Right atrium auricular region (tissue), 2 donors: ENCODE data around the gene ARHGAP26. TPM values are rescaled to one million over a fixed set of nuclear protein-coding genes. Genes with fewer than 3 reads are reported as not detected.

ENCODE experiments used
- DNase-seq: peaks from one replicate; pipeline ENCODE4 v3.0.0-alpha.2; 2019; ENCODE audit warnings: low spot score
- H3K27ac ChIP-seq, 2 donors: fragments of 200-600 bp; sonication (generic); 1 replicate in 1 of 2; 2 replicates in 1 of 2; pipeline ENCODE4 v1.5.1; 2016 to 2019
- H3K27me3 ChIP-seq, 2 donors: fragments of 200-600 bp; sonication (generic); one replicate each; pipeline versions ENCODE4 v1.5.1 to v1.6.0; 2017 to 2019
- H3K36me3 ChIP-seq: fragments of 200-600 bp; sonication (generic); one replicate; pipeline ENCODE4 v1.5.1; 2016
- H3K4me1 ChIP-seq, 2 donors: fragments of 200-600 bp; sonication (generic); one replicate each; pipeline versions ENCODE4 v1.5.1 to v1.6.0; 2017 to 2019
- H3K4me3 ChIP-seq, 2 donors: fragments of 200-600 bp; sonication (generic); 1 replicate in 1 of 2; 2 replicates in 1 of 2; pipeline ENCODE4 v1.5.1; 2017 to 2019; ENCODE audit warnings: mild to moderate bottlenecking in 1 of 2, moderate library complexity in 1 of 2
- H3K9me3 ChIP-seq, 2 donors: fragments of 200-600 bp; sonication (generic); one replicate each; pipeline ENCODE4 v1.5.1; 2019
- CTCF ChIP-seq, 2 donors: fragments of 200-600 bp; sonication (generic); IDR thresholded peaks; one replicate each; pipeline ENCODE4 v1.5.1; 2019; ENCODE audit warnings: antibody characterized with exemption in 2 of 2
- total RNA-seq, 2 donors: library from RNA; depleted of rRNA; stranded (reverse); fragments of >200 nt; gene quantifications; one replicate each; pipeline ENCODE4 v1.1.0, GENCODE V29; 2016

ARHGAP26 gene
- total RNA-seq, 2 donors from 2014 or later = 29.8 to 31.6 TPM

GRCh38 chr5:143205883-143206195 is 435.7 kb downstream of the ARHGAP26 start:
- Histone ChIP-seq H3K27me3 (no peaks in the 10 kb centered on the region), H3K36me3 (no peaks in the 10 kb centered on the region), H3K27ac (no peak overlapping the region), H3K9me3 (no peaks in the 10 kb centered on the region), H3K4me3 (no peak overlapping the region), H3K4me1 (peaks cover 0 to 48% of the 10 kb centered on the region in 2 donors)
- DNase-seq = no peak
- TF ChIP-seq CTCF (IDR thresholded peaks at IDR 0.05) = no peak

- no peak overlapping the region for H3K27ac ChIP-seq
- no peaks in the 10 kb centered on the region for H3K36me3 ChIP-seq
- no peaks in the 10 kb centered on the region for H3K9me3 ChIP-seq
- TF ChIP-seq CTCF (IDR thresholded peaks at IDR 0.05) = no peak
- DNase-seq = no peak
- no peaks in the 10 kb centered on the region for H3K27me3 ChIP-seq
- H3K4me1 ChIP-seq = peaks cover 0 to 46% of the 10 kb centered on the region in 2 donors
- H3K4me3 ChIP-seq = no peak overlapping the region
Measured at GRCh38 chr5:143206196-143207053, 436.2 kb downstream of the ARHGAP26 start.

DNA sequence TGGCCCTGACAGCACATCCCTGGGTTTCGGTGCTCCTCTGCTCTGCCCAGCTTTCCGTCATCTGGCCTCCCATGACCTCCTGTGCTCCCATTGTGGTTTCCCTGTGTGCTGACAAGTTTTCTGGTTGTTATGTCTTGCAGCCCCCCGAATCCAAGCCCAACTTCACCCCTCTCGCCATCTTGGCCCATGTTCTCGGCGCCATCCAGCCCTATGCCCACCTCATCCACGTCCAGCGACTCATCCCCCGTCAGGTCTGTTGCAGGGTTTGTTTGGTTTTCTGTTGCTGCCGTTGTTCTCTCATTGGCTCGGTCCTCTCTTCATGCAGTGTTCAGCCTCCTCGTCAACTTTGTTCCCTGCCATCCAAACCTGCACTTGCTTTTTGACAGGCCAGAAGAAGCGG is 436.9 kb downstream of the ARHGAP26 start:
- no peaks in the 10 kb centered on the region for H3K36me3 ChIP-seq
- TF ChIP-seq CTCF (IDR thresholded peaks at IDR 0.05) = no peak
- H3K27me3 ChIP-seq = no peaks in the 10 kb centered on the region
- peaks cover 0 to 49% of the 10 kb centered on the region in 2 donors for H3K4me1 ChIP-seq
- no peaks in the 10 kb centered on the region for H3K9me3 ChIP-seq
- H3K4me3 ChIP-seq = no peak overlapping the region
- no peak overlapping the region for H3K27ac ChIP-seq
- DNase-seq = no peak

DNA sequence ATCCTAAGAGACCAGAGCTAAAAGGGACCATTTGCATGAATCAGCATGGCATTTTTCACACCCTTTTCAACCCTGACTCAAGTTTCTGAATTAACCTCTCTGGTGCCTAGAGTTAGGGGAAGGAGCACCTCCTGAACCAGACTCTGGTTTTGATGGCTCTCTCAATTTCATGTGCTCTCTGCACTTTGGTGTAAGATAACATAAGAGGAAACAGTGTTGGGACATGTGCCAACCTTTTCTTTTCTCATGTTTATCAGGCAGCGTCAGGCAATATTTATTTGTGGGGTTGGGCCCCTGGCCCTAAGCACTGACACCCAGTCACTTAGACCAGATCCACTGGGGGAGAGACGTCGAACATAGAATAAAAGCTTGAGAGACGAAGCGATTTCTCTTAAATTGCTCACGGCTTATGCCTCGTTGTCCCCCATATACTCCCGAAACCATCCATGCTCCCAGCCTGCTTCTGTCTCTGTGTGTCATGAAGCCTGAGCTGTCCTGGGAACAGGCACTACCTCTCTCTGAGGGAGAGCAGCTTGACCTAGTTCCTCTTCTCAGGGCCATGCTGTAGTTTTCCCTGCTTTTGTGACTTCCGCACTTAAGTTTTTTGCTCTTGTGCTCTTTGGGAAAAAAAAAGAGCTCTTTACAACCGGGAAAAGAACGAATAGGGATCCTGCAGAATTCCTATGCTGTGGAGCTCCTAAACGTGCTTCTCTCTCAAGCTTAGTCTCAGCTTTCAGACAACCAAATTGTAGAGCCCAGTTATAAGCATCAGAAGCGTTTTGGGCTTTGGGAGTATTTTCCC is 437.6 kb downstream of the ARHGAP26 start:
- no peak for DNase-seq
- peaks cover 0 to 55% of the 10 kb centered on the region in 2 donors for H3K4me1 ChIP-seq
- TF ChIP-seq CTCF (IDR thresholded peaks at IDR 0.05) = no peak
- H3K36me3 ChIP-seq = no peaks in the 10 kb centered on the region
- H3K27me3 ChIP-seq = no peaks in the 10 kb centered on the region
- peak overlapping the region in 1 of 2 donors; percentile 22 for H3K27ac ChIP-seq
- H3K9me3 ChIP-seq = no peaks in the 10 kb centered on the region
- H3K4me3 ChIP-seq = no peak overlapping the region

DNA sequence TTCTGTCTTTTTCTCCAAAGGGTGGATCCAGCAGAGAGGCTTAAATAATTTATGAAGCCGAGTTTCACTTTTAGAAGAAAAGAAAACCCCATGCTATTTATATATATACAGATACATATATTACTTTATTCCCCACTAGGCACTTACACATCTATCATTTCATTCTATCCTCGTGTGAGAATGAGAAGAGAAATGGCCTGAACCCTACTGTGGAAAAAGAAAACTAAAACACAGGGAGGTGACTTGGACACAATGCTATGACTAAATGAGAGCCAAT is 438.1 kb downstream of the ARHGAP26 start:
- Histone ChIP-seq H3K27me3 (no peaks in the 10 kb centered on the region), H3K4me3 (no peak overlapping the region), H3K36me3 (no peaks in the 10 kb centered on the region), H3K27ac (peak overlapping the region in 1 of 2 donors; percentile 22), H3K9me3 (no peaks in the 10 kb centered on the region), H3K4me1 (peaks cover 0 to 59% of the 10 kb centered on the region in 2 donors)
- no peak for TF ChIP-seq CTCF (IDR thresholded peaks at IDR 0.05)
- no peak for DNase-seq
